Stimulated activated CD4-positive, alpha-beta T cell treated with anti-CD3 and anti-CD28 coated beads, TNF-alpha, amount 100 ng/mL, for 24 hours (primary cell): ENCODE results near the gene FUT6.
"Not testable (repeated sequence)": the region's sequence is repeated elsewhere in the genome, so short reads cannot be mapped to it uniquely, and the experiment has no call there.

Source experiments
- DNase-seq, 3 experiments: peaks; one replicate each; pipeline ENCODE4 v3.0.0-alpha.2; 2020; ENCODE audit warnings: low read depth in 3 of 3

FUT6 gene

DNA sequence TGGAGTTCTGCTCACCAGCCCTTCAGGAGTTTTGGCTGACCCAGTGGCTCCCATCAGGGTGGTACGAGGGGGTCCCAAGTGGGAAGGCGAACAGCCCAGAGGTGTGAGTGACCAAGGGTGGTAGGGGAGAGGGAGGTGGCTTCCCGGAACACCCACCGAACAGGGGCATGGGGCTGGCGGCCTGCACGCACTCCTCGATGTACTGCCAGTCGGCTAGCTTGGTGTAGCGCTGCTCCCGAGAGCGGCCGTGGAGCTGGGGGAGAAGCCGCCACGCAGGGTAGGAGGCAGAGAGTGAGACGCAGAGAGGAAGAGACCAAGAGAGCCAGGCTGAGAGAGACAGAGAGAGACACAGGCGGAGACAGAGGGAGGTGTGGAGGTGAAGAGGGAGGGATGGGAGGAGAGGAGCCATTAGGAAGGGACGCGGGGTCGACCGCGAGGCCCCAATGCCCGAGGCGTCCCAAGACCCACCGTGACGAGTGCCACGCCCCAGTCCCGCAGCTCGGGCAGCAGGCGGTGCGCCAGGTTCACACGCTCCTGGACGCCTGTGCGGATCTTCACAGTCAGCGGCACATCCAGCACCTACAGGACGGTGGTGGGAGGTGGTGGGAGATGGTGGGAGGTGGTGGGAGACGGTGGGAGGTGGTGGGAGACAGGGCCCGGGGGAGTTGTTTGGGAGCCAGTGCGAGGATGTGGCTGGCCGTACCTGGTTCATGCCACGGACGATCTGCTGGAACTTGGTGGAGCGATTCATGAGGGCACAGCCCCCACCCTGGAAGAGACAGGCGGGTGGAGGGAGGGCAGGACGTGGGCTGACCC, 52.7 kb downstream of the FUT6 start:
- no peak for DNase-seq

DNA sequence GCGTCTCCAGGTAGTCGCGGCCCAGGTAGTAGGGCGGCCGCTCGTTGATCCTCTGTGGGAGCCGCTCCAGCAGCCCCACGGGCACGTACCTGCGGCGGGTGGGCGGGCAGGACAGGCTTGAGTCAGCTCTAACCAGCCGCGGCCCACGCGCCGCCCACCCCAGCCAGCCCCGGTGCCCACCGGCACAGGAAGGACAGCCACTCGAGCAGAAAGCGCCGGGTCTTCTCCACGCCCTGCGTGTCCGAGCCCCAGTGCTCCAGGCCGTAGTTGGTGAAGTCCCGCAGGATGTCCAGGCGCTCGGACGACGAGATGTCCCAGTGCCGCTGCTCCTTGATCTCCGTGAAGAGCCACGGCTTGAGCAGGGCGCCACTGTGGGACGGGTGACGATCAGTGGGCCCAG, 54.1 kb downstream of the FUT6 start:
- DNase-seq, result no peak

DNA sequence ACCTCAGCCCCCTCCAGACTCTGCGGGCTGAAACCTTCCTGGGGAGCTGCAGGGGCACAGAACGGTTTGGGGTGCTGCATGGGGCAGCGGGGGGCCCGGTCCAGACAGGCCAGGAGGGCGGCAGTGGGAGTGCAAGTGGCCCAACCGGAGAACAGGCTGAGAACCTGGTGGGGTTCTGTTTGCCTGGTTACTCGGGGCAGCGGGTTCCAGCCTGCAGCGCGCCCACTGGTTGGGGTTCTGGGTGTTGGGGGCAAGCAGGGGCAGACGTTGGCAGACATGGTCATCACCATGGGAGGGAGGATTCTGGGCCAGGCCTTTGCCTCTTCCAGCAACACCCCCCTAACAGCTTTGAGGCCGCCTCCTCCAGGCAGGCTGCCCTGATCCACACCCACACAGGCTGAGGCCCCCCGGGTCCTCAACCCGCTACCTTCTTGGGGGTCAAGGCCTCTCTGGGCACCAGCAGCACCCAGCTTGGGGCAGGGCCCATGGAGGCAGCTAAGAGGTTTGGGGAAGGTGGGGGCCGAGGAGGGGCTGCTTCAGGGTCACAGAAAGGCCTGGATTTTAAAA, 54.8 kb downstream of the FUT6 start, which contains the start of gene PRR22:
Gene PRR22, minus strand, starts transcription at position 166 of the 567 bp plus-strand sequence. Its CDS starts 86 bp downstream, at position 80.
- no peak for DNase-seq

DNA sequence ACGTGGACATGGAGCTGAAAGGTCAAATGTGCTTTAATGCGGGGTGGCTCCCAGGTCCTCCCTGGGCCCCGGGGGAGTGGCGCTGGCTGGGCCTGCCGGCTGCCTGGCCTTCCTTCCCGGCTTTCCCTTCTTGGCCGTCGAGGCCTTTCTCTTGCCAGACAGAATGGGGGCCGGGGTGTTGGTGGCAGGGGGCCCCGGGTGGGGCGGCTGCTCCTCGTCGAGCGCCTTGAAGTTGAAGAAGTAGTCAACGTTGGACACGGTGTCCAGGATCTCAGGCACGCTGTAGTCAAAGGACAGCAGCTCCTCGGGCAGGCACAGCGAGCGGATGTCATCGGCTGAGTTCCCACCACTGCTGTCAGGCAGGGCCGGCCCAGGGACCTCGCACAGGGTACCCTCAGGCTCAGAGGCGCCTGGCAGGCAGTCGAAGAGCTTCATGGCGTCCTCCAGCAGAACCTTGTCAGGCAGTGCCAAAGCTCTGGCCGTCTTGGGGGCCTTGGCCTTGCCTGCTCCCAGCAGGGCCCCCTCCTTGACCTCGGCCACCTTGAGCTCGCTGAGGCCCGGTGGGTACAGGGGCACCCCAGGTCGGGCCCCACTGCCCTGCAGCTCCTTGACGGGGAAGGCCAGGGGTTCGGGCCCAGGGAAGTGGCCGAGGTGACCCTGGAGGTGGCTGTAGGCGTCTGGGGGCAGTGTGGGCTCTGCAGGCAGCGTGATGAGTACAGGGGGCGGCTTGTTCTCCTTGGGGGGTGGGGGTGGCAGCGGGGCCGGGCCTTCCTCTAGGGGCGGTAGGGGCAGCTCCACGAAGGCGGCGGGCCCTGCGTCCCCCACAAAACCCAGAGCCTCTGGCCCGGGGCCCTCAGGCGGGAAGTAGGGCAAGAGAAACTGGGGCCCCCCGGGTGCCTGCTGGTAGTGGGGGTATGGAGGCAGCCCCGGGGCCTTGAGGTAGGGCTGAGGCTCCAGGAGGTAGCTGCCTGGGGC, 56.3 kb downstream of the FUT6 start:
- no peak for DNase-seq

DNA sequence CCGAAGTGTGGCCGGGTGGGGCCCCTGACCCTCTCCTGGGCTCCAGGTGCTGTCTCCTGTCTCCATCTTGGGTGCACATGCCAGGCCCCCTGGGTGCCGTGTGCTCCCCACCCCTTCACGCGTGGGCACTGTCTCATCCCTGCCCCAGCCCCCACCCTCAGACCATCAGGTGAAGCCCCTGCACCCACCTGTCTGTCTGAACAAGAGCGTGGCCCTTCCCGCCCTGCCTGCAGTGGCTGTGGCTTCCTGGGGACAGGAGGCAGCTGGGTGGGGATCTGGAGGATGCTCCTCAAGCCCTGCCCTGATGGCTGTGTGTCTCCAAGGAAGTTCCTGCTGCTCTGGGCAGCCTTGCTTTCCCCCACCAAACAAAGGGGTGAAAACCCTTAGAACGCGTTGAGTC, 57.2 kb downstream of the FUT6 start:
- no peak for DNase-seq

DNA sequence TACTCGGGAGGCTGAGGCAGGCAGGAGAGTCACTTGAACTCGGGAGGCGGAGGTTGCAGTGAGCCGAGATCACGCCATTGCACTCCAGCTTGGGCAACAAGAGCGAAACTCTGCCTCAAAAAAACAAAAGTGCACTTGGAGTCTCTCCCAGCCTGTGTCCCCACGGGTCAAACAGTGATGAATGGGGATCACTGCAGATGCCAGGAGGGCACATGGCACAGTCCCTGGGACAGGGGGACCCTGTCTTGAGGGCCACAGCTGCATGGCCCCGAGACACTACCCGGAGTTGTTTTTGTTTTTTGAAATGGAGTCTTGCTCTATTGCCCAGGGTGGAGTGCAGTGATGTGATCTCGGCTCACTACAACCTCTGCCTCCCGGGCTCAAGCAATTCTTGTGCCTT, 58.6 kb downstream of the FUT6 start:
- not testable (repeated sequence) for DNase-seq
